ENCODE data around the gene JMJD8. TPM values are rescaled to one million over a fixed set of nuclear protein-coding genes. Genes with fewer than 3 reads are reported as not detected.

Gene JMJD8
- total RNA-seq, 1 experiment from 2014 or later = 73.9 TPM

DNA sequence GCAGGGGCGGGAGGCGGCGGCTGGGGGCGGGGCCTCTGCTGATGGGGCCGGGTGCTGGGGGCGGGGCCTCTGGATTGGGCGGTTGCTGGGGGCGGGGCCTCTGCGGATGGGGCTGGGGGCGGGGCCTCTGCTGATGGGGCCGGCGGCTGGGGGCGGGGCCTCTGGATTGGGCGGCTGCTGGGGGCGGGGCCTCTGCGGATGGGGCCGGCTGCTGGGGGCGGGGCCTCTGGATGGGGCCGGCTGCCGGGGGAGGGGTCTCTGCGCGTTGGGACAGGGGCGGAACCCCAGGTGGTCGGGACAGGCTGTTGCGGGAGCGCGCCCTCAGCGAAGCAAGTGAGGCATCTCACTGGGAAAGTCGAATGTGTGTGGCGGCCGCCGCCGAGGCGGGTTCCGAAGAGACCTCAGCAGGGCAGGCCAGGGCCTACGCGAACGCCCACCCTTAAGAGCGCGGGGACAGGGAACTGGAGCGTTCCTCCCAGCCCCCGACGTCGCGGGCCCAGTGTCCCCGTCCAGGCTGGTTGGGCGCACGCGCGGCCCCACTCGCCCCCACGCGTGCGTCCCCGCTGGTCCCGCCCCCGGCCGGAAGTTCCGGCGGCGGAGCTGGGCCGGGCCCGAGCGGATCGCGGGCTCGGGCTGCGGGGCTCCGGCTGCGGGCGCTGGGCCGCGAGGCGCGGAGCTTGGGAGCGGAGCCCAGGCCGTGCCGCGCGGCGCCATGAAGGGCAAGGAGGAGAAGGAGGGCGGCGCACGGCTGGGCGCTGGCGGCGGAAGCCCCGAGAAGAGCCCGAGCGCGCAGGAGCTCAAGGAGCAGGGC is 4.1 kb downstream of the JMJD8 start, which contains the start of gene STUB1:
STUB1 (plus strand) TSS at position 597 of the 811 bp plus-strand sequence; CDS start at position 713, 116 bp downstream.
- no peak for TF ChIP-seq TCF7L2 (IDR thresholded peaks at IDR 0.05; ENCODE audit: low read depth, low read length)
- TF ChIP-seq, protein P1, sequence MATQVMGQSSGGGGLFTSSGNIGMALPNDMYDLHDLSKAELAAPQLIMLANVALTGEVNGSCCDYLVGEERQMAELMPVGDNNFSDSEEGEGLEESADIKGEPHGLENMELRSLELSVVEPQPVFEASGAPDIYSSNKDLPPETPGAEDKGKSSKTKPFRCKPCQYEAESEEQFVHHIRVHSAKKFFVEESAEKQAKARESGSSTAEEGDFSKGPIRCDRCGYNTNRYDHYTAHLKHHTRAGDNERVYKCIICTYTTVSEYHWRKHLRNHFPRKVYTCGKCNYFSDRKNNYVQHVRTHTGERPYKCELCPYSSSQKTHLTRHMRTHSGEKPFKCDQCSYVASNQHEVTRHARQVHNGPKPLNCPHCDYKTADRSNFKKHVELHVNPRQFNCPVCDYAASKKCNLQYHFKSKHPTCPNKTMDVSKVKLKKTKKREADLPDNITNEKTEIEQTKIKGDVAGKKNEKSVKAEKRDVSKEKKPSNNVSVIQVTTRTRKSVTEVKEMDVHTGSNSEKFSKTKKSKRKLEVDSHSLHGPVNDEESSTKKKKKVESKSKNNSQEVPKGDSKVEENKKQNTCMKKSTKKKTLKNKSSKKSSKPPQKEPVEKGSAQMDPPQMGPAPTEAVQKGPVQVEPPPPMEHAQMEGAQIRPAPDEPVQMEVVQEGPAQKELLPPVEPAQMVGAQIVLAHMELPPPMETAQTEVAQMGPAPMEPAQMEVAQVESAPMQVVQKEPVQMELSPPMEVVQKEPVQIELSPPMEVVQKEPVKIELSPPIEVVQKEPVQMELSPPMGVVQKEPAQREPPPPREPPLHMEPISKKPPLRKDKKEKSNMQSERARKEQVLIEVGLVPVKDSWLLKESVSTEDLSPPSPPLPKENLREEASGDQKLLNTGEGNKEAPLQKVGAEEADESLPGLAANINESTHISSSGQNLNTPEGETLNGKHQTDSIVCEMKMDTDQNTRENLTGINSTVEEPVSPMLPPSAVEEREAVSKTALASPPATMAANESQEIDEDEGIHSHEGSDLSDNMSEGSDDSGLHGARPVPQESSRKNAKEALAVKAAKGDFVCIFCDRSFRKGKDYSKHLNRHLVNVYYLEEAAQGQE (IDR thresholded peaks at IDR 0.05; ENCODE audit: insufficient read depth in 1 of 2, low read depth in 2 of 2, low read length in 1 of 2) = no peak
- TF ChIP-seq SIN3A (IDR thresholded peaks at IDR 0.05; ENCODE audit: borderline replicate concordance, insufficient read depth, low read depth, low read length) = 0 out of 2 replicates have a peak, but pooled peaks have one; percentile 6
- TF ChIP-seq CTCF (IDR thresholded peaks at IDR 0.05) = no peak
- peak; percentile 53 for TF ChIP-seq POLR2AphosphoS5 (IDR thresholded peaks at IDR 0.05; ENCODE audit: low read depth, low read length)
- peak within 1 kb of the TSS; percentile 66 to 71 for H3K4me3 ChIP-seq (ENCODE audit: low read depth in 2 of 2, low read length in 2 of 2)
- peaks cover 21% of the 10 kb centered on the region for H3K4me1 ChIP-seq (ENCODE audit: control insufficient read depth, insufficient read depth, low read length)
- in situ Hi-C loops (cut with HindIII; ENCODE audit: low pct_unique_long_range_greater_than_20kb, low sequenced_read_pairs) (no loop called here), intact Hi-C loops (cut with micrococcal nuclease; ENCODE audit: unreplicated experiment) (loop anchor here (10.0 kb wide), 1 partner anchor 1095 kb away; the partner anchor contains the start of genes EME2, MRPS34 and NME3)
- ChIA-PET CTCF (no interaction called here), POLR2A (no interaction called here)
- peak within 1 kb of the TSS; percentile 87 for H3K27ac ChIP-seq (ENCODE audit: low read length)
- DNase-seq (ENCODE audit: low read depth, low spot score) = no peak
- no TSS peak for BruUV-seq (replicated peaks)
- no peaks in the 10 kb centered on the region for H3K27me3 ChIP-seq (ENCODE audit: control insufficient read depth, insufficient read depth, low read length)
- peak; percentile 43 for ATAC-seq
- H3K36me3 ChIP-seq (ENCODE audit: control insufficient read depth, insufficient read depth, low read length) = peaks cover 5% of the 10 kb centered on the region; the same call in 1 of the 2 replicates
- no peaks in the 10 kb centered on the region for H3K9me3 ChIP-seq (ENCODE audit: control insufficient read depth, insufficient read depth, low read depth, low read length)

GRCh38 chr16:678858-679813 is 5.0 kb downstream of the JMJD8 start:
- in situ Hi-C loops (cut with HindIII; ENCODE audit: low pct_unique_long_range_greater_than_20kb, low sequenced_read_pairs) = no loop called here
- H3K4me1 ChIP-seq (ENCODE audit: control insufficient read depth, insufficient read depth, low read length) = peaks cover 30% of the 10 kb centered on the region
- peak overlapping the region; percentile 81 for H3K27ac ChIP-seq (ENCODE audit: low read length)
- TF ChIP-seq, protein P1 (IDR thresholded peaks at IDR 0.05; ENCODE audit: insufficient read depth in 1 of 2, low read depth in 2 of 2, low read length in 1 of 2) = no peak
- TF ChIP-seq SIN3A (IDR thresholded peaks at IDR 0.05; ENCODE audit: borderline replicate concordance, insufficient read depth, low read depth, low read length) (0 out of 2 replicates have a peak, but pooled peaks have one; percentile 19), CTCF (IDR thresholded peaks at IDR 0.05) (no peak), TCF7L2 (IDR thresholded peaks at IDR 0.05; ENCODE audit: low read depth, low read length) (no peak)
- ATAC-seq = peak; percentile 20
- DNase-seq (ENCODE audit: low read depth, low spot score) = no peak
- CTCF ChIA-PET = no interaction called here
- no peaks in the 10 kb centered on the region for H3K9me3 ChIP-seq (ENCODE audit: control insufficient read depth, insufficient read depth, low read depth, low read length)
- BruUV-seq (replicated peaks) = no TSS peak
- peaks cover 5% of the 10 kb centered on the region; the same call in 1 of the 2 replicates for H3K36me3 ChIP-seq (ENCODE audit: control insufficient read depth, insufficient read depth, low read length)
- intact Hi-C loops (cut with micrococcal nuclease; ENCODE audit: unreplicated experiment) = no loop called here
- peak overlapping the region; percentile 59 to 68 for H3K4me3 ChIP-seq (ENCODE audit: low read depth in 2 of 2, low read length in 2 of 2)
- POLR2A ChIA-PET = no interaction called here
- H3K27me3 ChIP-seq (ENCODE audit: control insufficient read depth, insufficient read depth, low read length) = no peaks in the 10 kb centered on the region
